ENCODE results near the gene TNMD.
"Not testable (repeated sequence)": the region's sequence is repeated elsewhere in the genome, so short reads cannot be mapped to it uniquely, and the experiment has no call there.

Gene TNMD

GRCh38 chrX:100584611-100585010 is at the start of gene TNMD:
Gene TNMD, plus strand, starts transcription at chrX:100584936. Its CDS starts 83 bp downstream, at chrX:100585019.
- DNase-seq (ENCODE audit: low read depth): no peak

- DNase-seq (ENCODE audit: low read depth): not testable (repeated sequence)
Observed at GRCh38 chrX:100565534-100565933, 19.2 kb upstream of the TNMD start.

DNA sequence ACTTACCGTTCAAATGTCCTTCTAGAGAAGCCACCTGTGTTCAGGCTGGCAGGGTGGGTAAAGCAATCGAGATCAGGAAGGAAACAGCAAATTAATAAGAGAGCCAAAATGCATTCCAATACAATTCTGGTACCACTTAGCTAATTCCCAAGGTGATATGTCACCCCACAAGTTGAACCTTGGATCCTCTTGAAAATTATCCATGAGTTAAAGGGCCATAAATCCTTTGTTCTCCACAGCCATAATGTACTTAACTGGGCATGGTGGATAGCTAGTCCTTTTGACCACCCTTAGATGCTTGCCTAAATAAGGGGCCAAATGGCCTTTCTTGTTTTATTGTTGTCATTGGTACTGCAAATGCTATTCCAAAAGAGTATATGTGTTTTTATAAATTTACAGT is 2.0 kb downstream of the TNMD start:
- DNase-seq (ENCODE audit: low read depth): no peak

- no peak for DNase-seq (ENCODE audit: low read depth)
Observed at GRCh38 chrX:100587861-100588260, 3.1 kb downstream of the TNMD start.

DNA sequence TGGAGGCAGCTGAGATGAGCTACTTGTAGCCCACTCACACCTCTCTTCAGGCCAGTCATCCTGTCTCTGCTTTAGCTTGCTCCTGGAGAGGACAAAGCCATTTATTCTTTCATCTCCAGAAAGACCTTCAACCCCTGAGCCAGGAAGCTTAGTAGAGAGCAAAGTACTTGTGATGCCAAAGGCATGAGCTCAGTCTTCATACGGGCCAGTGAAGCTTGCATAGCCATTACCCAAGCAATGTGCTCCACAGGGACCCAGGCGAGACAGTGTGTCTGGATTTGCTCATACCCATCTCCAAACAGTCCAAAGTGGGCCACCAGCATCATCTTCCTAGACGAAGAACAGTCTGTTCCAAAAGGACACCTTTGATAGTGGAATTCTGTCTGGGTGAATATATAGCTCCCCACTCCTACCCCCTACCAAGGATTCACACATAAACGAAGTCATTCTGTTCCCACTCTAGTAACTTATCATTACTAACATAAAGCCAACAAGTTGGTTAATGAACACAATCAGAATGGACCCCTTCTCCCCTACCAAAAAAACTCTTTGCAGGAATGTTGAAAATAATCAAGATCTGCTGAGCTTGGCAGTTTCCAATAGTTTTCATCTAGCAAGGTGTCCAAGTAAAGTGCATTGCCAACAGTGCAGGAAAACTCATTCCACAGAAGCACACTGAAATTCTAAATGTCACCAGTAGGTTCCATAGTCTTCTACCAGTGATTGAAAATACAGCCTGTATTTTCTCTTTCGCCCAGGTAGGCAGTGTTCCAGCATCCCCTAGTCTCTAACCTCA is 6.7 kb downstream of the TNMD start:
- DNase-seq (ENCODE audit: low read depth): no peak

GRCh38 chrX:100593126-100593525 is 8.4 kb downstream of the TNMD start:
- DNase-seq (ENCODE audit: low read depth): no peak

DNA sequence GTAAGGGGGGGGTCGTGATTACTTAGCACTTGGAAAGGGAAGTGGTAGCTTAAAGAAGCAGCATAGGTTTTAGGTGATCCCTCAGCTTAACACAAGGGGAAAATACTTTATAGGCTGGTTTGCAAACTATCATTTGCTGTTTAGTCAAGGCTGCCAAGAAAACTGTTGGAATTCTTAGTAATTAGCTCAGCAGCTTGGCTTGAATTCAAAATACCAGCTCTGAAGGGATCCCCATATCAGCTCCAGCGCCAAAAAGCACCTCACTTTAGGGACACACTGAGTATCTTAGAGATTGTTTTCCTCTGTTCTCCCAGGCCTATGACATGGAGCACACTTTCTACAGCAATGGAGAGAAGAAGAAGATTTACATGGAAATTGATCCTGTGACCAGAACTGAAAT is 8.8 kb downstream of the TNMD start:
- DNase-seq (ENCODE audit: low read depth): no peak

DNA sequence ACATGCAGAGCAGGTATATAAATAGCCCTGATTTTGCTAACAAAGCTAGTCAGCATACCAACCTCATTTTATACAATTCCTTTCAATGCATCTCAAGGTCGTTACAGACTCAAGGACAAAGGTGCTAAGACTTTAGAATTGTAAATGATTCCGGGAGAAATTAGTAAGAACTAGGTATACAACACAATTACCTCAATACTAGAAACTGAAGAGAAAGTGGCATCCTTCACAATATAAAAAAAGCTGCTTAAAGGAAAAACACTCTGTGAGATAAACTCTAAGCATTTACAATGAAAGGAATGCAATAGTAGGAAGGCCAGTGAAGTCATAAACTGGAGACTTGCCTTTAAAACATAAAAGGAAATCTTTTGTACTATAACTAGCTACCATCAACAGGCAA is 11.9 kb downstream of the TNMD start:
- no peak for DNase-seq (ENCODE audit: low read depth)

GRCh38 chrX:100599456-100599855 is 14.7 kb downstream of the TNMD start:
- DNase-seq (ENCODE audit: low read depth): no peak

- no peak for DNase-seq (ENCODE audit: low read depth)
Observed at GRCh38 chrX:100600340-100600739, 15.6 kb downstream of the TNMD start.

DNA sequence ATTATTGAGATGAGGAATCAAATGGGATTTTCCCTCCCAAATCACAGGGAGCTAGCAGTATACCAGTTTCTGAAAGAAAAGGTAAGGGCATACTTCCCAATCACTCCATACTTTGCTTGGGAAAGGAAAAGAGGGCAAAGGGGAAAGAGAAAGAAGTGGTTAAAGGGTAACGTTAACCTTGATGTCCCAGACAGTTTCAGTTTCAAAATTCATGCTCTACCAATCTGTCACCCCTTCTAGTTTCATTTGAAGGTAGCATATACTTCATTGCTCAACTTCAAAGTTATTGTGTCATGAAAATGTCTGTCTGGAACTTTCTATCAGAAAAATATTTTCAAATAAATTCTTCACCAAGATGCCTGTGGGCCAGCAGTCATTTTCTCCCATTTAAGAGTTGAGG is 16.0 kb downstream of the TNMD start:
- DNase-seq (ENCODE audit: low read depth): no peak

DNA sequence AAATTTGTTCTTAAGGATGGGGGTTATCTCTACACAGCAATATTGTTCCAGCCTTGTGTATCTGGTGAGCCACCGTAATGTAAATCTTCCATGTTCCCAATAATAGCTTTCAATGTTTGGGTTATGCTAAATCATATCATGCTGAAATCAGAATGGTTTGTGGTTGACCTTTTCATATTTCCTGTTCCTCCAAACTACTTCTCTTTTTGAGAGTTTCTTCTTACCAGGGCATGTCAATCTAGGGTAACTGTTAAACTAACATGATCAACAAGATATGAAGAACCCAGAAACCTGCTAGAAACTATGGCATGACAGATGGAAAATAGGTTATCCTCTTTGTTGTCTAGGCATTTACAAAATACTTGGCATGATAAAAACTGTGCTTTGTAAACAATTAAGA is 22.0 kb downstream of the TNMD start:
- no peak for DNase-seq (ENCODE audit: low read depth)

GRCh38 chrX:100609591-100609990 is 24.9 kb downstream of the TNMD start:
- no peak for DNase-seq (ENCODE audit: low read depth)

DNA sequence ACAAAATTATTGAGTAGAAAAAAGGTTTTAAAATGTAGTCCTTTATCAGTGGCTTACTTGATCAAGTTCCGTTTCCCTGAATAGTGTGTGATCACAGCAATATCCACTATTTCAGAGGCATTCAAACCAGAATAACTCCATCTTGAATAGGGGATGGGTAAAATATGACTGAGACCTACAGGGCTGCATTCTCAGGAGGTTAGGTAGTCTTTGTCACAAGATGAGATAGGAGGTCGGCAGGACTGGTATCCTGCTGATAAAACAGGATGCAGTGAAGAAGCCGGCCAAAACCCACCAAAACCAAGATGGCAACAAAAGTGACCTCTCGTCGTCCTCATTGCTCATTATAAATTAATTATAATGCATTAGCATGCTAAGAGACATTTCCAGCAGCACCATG is 27.2 kb downstream of the TNMD start:
- no peak for DNase-seq (ENCODE audit: low read depth)

- DNase-seq (ENCODE audit: low read depth): no peak
Observed at GRCh38 chrX:100615005-100615404, 30.3 kb downstream of the TNMD start.

GRCh38 chrX:100623001-100623400 is 38.3 kb downstream of the TNMD start:
- DNase-seq (ENCODE audit: low read depth): no peak

- no peak for DNase-seq (ENCODE audit: low read depth)
Observed at GRCh38 chrX:100625985-100626491, 41.3 kb downstream of the TNMD start.

DNA sequence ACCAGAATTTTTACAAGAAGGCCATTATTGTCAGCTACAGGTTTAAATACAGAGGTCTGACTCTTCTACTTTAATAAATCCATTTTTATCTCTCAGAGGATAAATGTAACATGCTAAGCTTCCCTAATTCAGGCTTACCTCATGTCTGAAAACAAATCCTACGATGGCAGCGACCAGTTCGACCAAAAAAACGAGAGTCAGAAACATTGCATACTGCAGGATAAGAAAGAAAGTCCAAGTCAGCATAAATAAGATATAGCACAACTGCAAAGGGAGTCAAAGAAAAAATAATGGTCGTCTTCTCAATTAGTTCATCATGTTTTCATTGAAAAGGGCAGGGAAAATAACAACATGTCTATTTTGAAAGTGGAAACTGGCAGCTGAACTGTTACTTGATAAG is 50.3 kb downstream of the TNMD start:
- DNase-seq (ENCODE audit: low read depth): no peak

- no peak for DNase-seq (ENCODE audit: low read depth)
Observed at GRCh38 chrX:100635989-100636320, 51.2 kb downstream of the TNMD start.

DNA sequence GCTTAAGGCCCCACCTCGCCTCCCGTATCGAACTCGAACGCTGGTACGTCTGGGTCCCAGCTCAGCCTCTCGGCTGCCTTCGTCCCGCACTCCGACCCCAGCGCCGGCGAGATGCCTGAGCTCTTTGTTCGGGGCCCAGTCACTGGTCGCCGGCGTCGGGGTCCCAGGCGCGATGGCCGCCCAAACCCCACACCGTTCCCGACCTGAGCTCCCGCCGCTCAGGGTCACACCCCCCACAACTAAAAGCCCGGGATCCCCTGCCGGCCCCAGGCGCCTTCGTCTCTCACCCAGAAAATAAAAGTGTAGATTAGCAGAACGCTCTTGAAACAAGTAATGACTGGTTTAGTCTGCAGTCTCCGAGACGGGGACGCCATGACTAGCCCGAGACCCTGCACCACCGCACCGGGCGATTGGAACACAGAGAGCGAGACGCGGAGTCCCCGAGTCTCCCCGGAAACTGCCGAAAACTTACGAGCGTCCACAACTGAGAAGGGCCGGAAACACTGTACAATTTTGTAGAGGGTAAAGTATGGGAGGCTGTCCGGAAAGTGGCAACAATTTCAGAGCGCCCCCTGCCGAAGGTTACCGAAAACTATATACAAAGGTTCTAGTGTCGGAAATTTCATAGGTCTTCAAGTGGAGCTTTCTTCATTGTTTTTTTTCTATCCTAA is 51.7 kb downstream of the TNMD start, which contains the start of gene TSPAN6:
TSS of gene TSPAN6 (minus strand) at position 486 of the 671 bp plus-strand sequence. CDS start at position 374, 112 bp downstream.
- peak; percentile 57 for DNase-seq (ENCODE audit: low read depth)

DNA sequence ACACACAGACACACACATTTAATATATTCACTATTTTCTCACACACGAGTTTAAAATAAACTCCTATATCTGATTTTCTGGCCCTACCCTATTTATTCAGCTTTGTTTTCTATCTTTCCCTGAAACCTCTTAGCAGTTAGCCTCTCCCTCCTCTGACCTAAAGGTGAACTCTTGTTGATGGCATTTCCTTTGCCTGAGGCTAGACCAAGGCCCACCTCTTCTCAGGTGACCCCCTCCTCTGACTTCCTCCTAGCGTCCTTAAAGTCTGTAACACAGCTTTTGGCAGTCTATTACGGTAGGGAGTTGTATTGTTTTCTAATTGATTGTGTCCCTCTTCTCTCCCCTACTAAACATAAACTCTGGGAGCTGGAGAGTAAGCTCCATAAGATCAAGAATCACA is 57.6 kb downstream of the TNMD start:
- DNase-seq (ENCODE audit: low read depth): no peak

- no peak for DNase-seq (ENCODE audit: low read depth)
Observed at GRCh38 chrX:100643212-100643611, 58.5 kb downstream of the TNMD start.
